ENCODE measurements around the gene MOG. TPM values are rescaled to one million over a fixed set of nuclear protein-coding genes. Genes with fewer than 3 reads are reported as not detected.

MOG gene
- total RNA-seq, 1 experiment from 2014 or later = 0.55 TPM

DNA sequence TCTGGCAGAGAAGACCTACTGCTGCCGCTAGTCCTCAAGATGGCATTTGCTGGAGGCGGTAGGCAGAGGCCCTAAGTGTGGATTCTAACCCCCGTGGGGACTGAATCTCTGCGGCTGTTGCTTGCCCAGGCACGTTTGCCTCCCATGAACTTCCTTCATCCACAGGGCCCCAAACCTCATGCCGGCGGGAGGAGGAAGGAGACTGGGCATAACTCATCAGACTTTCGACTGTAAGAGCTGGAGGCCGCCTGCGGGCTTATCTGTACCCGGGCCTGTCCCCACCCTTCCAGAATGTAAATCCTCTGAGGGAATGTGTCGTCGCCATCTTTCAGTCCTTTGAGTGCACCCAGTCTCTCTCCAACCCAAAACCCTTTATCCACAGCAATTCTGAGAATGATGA lies 23.1 kb downstream of the MOG start:
- H3K27me3 Mint-ChIP-seq (ENCODE audit: low read depth) = peaks cover 5% of the 10 kb centered on the region; the same call in 1 of the 2 replicates
- peaks cover 4% of the 10 kb centered on the region for H3K36me3 Mint-ChIP-seq
- no peak for ATAC-seq
- H3K4me1 Mint-ChIP-seq = peaks cover 61% of the 10 kb centered on the region
- peaks cover 4% of the 10 kb centered on the region for H3K9me3 Mint-ChIP-seq
- DNase-seq (ENCODE audit: low spot score) = no peak
- CTCF ChIA-PET = interaction anchor here (1.0 to 12.4 kb wide), 5 partner anchors 9 to 168 kb away, joined by 3 to 405 read pairs (median 6); no protein-coding TSS in a partner anchor
- peak overlapping the region; percentile 59 for H3K4me3 Mint-ChIP-seq
- POLR2A ChIA-PET = no interaction called here
- peak overlapping the region; percentile 72; the same call in 1 of the 2 replicates for H3K27ac Mint-ChIP-seq
- TF ChIP-seq IRF2 (CRISPR knock-in tag; IDR thresholded peaks at IDR 0.05; ENCODE audit: borderline replicate concordance, low read depth) (no peak), ZBTB21 (CRISPR knock-in tag; IDR thresholded peaks at IDR 0.05; ENCODE audit: borderline replicate concordance) (no peak), ZNF138 (CRISPR knock-in tag; conservative IDR thresholded peaks at IDR 0.05) (no peak), MYBL2 (CRISPR knock-in tag; IDR thresholded peaks at IDR 0.05) (no peak), EMX1 (CRISPR knock-in tag; IDR thresholded peaks at IDR 0.05) (no peak), HMGA2 (CRISPR knock-in tag; IDR thresholded peaks at IDR 0.05) (no peak), SP1 (CRISPR knock-in tag; conservative IDR thresholded peaks at IDR 0.05) (no peak), ZNF416 (CRISPR knock-in tag; IDR thresholded peaks at IDR 0.05) (no peak), ESRRA (CRISPR knock-in tag; IDR thresholded peaks at IDR 0.05; ENCODE audit: borderline replicate concordance) (no peak), RORB (CRISPR knock-in tag; IDR thresholded peaks at IDR 0.05) (no peak), NFATC4 (CRISPR knock-in tag; IDR thresholded peaks at IDR 0.05) (no peak), CREM (CRISPR knock-in tag; IDR thresholded peaks at IDR 0.05) (no peak)
- TF ChIP-seq, protein P1, sequence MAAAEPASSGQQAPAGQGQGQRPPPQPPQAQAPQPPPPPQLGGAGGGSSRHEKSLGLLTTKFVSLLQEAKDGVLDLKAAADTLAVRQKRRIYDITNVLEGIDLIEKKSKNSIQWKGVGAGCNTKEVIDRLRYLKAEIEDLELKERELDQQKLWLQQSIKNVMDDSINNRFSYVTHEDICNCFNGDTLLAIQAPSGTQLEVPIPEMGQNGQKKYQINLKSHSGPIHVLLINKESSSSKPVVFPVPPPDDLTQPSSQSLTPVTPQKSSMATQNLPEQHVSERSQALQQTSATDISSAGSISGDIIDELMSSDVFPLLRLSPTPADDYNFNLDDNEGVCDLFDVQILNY (CRISPR knock-in tag; IDR thresholded peaks at IDR 0.05) = no peak
- TF ChIP-seq, protein P2, sequence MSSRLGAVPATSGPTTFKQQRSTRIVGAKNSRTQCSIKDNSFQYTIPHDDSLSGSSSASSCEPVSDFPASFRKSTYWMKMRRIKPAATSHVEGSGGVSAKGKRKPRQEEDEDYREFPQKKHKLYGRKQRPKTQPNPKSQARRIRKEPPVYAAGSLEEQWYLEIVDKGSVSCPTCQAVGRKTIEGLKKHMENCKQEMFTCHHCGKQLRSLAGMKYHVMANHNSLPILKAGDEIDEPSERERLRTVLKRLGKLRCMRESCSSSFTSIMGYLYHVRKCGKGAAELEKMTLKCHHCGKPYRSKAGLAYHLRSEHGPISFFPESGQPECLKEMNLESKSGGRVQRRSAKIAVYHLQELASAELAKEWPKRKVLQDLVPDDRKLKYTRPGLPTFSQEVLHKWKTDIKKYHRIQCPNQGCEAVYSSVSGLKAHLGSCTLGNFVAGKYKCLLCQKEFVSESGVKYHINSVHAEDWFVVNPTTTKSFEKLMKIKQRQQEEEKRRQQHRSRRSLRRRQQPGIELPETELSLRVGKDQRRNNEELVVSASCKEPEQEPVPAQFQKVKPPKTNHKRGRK (CRISPR knock-in tag; IDR thresholded peaks at IDR 0.05; ENCODE audit: borderline replicate concordance) = no peak
- TF ChIP-seq, protein P3, sequence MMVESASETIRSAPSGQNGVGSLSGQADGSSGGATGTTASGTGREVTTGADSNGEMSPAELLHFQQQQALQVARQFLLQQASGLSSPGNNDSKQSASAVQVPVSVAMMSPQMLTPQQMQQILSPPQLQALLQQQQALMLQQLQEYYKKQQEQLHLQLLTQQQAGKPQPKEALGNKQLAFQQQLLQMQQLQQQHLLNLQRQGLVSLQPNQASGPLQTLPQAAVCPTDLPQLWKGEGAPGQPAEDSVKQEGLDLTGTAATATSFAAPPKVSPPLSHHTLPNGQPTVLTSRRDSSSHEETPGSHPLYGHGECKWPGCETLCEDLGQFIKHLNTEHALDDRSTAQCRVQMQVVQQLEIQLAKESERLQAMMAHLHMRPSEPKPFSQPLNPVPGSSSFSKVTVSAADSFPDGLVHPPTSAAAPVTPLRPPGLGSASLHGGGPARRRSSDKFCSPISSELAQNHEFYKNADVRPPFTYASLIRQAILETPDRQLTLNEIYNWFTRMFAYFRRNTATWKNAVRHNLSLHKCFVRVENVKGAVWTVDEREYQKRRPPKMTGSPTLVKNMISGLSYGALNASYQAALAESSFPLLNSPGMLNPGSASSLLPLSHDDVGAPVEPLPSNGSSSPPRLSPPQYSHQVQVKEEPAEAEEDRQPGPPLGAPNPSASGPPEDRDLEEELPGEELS (CRISPR knock-in tag; IDR thresholded peaks at IDR 0.05) = no peak
- TF ChIP-seq, protein P4, sequence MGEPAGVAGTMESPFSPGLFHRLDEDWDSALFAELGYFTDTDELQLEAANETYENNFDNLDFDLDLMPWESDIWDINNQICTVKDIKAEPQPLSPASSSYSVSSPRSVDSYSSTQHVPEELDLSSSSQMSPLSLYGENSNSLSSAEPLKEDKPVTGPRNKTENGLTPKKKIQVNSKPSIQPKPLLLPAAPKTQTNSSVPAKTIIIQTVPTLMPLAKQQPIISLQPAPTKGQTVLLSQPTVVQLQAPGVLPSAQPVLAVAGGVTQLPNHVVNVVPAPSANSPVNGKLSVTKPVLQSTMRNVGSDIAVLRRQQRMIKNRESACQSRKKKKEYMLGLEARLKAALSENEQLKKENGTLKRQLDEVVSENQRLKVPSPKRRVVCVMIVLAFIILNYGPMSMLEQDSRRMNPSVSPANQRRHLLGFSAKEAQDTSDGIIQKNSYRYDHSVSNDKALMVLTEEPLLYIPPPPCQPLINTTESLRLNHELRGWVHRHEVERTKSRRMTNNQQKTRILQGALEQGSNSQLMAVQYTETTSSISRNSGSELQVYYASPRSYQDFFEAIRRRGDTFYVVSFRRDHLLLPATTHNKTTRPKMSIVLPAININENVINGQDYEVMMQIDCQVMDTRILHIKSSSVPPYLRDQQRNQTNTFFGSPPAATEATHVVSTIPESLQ (CRISPR knock-in tag; IDR thresholded peaks at IDR 0.05) = no peak
- TF ChIP-seq, protein P5, sequence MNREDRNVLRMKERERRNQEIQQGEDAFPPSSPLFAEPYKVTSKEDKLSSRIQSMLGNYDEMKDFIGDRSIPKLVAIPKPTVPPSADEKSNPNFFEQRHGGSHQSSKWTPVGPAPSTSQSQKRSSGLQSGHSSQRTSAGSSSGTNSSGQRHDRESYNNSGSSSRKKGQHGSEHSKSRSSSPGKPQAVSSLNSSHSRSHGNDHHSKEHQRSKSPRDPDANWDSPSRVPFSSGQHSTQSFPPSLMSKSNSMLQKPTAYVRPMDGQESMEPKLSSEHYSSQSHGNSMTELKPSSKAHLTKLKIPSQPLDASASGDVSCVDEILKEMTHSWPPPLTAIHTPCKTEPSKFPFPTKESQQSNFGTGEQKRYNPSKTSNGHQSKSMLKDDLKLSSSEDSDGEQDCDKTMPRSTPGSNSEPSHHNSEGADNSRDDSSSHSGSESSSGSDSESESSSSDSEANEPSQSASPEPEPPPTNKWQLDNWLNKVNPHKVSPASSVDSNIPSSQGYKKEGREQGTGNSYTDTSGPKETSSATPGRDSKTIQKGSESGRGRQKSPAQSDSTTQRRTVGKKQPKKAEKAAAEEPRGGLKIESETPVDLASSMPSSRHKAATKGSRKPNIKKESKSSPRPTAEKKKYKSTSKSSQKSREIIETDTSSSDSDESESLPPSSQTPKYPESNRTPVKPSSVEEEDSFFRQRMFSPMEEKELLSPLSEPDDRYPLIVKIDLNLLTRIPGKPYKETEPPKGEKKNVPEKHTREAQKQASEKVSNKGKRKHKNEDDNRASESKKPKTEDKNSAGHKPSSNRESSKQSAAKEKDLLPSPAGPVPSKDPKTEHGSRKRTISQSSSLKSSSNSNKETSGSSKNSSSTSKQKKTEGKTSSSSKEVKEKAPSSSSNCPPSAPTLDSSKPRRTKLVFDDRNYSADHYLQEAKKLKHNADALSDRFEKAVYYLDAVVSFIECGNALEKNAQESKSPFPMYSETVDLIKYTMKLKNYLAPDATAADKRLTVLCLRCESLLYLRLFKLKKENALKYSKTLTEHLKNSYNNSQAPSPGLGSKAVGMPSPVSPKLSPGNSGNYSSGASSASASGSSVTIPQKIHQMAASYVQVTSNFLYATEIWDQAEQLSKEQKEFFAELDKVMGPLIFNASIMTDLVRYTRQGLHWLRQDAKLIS (CRISPR knock-in tag; IDR thresholded peaks at IDR 0.05; ENCODE audit: borderline replicate concordance) = no peak
- TF ChIP-seq, protein P6, sequence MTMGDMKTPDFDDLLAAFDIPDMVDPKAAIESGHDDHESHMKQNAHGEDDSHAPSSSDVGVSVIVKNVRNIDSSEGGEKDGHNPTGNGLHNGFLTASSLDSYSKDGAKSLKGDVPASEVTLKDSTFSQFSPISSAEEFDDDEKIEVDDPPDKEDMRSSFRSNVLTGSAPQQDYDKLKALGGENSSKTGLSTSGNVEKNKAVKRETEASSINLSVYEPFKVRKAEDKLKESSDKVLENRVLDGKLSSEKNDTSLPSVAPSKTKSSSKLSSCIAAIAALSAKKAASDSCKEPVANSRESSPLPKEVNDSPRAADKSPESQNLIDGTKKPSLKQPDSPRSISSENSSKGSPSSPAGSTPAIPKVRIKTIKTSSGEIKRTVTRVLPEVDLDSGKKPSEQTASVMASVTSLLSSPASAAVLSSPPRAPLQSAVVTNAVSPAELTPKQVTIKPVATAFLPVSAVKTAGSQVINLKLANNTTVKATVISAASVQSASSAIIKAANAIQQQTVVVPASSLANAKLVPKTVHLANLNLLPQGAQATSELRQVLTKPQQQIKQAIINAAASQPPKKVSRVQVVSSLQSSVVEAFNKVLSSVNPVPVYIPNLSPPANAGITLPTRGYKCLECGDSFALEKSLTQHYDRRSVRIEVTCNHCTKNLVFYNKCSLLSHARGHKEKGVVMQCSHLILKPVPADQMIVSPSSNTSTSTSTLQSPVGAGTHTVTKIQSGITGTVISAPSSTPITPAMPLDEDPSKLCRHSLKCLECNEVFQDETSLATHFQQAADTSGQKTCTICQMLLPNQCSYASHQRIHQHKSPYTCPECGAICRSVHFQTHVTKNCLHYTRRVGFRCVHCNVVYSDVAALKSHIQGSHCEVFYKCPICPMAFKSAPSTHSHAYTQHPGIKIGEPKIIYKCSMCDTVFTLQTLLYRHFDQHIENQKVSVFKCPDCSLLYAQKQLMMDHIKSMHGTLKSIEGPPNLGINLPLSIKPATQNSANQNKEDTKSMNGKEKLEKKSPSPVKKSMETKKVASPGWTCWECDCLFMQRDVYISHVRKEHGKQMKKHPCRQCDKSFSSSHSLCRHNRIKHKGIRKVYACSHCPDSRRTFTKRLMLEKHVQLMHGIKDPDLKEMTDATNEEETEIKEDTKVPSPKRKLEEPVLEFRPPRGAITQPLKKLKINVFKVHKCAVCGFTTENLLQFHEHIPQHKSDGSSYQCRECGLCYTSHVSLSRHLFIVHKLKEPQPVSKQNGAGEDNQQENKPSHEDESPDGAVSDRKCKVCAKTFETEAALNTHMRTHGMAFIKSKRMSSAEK (CRISPR knock-in tag; IDR thresholded peaks at IDR 0.05; ENCODE audit: borderline replicate concordance) = no peak
